ENCODE data around the gene WDR72.

Gene WDR72

DNA sequence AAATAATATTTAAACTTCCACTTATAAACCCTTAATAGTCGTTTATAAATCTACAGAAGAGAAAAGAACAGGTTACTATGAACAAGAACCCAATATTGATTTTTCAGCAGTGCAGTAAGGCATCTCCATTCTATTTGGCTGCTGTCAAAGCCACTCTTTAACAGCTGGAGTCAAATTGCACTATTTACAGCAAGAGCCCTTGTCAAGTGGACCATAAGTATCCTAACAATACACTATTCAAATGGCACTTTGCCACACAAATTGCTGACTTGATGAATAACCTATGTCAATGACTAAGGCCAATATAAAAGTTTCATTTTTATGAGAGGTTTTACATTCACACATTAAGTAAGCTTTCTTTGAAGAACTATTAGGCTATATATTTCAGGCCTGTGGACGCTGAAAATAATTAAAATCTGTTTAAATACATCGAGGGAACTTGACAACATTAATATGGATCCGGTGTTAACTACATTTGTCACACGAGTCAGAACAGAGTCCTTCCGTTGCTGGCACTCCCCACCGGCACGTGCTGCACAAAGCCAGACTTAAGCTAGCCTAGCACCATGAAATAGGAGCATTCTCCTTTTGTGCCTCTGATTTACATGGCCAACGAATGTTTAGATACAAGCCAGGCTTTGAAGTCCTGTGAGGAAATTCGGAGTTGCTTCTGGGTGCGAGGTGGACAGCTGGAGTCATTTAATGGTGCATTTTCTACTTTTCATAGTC is 100.5 kb downstream of the WDR72 start:
- Mint-ChIP-seq H3K27ac (no peak overlapping the region), H3K9me3 (no peaks in the 10 kb centered on the region), H3K4me1 (no peaks in the 10 kb centered on the region), H3K4me3 (no peak overlapping the region), H3K36me3 (no peaks in the 10 kb centered on the region)
- no peak for ATAC-seq
- no peak for DNase-seq (ENCODE audit: low spot score in 2 of 2)

DNA sequence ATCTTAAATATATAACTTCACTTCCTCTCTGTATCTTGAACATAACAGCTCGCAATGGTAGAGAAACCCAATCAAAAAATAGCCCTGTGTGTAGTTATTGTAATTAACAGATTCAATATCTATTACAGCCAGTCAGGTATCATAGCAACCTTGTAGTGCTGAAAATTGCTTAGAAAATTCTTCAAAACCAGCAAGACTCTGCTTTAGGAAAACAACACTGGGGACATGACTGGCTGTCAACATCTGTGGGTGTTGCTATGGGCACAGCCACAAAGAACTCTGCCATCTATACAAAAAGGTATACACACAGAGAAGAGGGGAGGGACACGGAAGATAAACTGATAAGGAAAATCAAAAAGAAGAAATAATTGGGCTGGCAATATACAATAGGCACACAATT is 101.2 kb downstream of the WDR72 start:
- Mint-ChIP-seq H3K4me3 (no peak overlapping the region), H3K9me3 (no peaks in the 10 kb centered on the region), H3K36me3 (no peaks in the 10 kb centered on the region), H3K4me1 (no peaks in the 10 kb centered on the region), H3K27ac (no peak overlapping the region)
- ATAC-seq (no peak), DNase-seq (ENCODE audit: low spot score in 2 of 2) (no peak)

DNA sequence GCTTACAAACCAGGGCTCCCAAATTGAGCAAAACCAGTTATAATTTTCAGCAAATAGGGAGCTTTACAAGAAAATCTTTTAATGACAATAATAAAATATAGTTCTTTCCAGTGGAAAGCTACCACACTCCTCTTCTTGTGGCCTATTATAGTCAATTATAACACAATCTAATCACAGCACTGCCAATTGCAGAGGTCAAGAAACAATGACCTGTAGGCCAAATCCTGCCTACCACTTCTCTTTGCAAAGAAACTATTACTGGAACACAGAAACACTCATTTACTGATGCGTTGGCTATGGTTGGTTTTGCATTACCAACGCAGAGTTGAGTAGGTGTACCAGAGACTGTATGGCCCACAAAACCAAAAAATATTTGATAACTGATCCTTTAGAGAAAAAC is 110.5 kb downstream of the WDR72 start:
- ATAC-seq (no peak), DNase-seq (ENCODE audit: low spot score in 2 of 2) (no peak)
- Mint-ChIP-seq H3K36me3 (no peaks in the 10 kb centered on the region), H3K4me3 (no peak overlapping the region), H3K9me3 (peaks cover 5% of the 10 kb centered on the region), H3K4me1 (no peaks in the 10 kb centered on the region), H3K27ac (no peak overlapping the region)

DNA sequence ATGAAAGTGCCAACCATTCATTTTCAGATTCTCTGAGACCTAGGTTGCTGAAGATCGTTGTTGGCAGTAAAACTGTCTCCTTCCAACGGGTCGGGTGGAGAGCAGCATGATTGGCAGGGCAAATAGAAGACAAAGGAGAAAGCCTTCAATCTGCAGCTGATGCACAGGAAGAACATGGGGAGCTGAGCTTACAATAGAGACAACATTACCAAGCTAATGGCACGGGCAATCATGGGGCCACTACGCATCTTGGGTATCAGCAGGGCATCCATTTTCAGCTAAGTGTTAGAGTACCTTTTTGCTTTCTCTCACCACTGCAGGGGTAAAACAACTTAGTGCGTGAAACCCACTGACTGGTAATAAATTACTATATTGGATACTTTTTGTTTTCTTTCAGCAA is 114.8 kb downstream of the WDR72 start:
- DNase-seq (ENCODE audit: low spot score in 2 of 2) (no peak), ATAC-seq (no peak)
- H3K36me3 Mint-ChIP-seq, result no peaks in the 10 kb centered on the region
- H3K27ac Mint-ChIP-seq, result no peak overlapping the region
- no peak overlapping the region for H3K4me3 Mint-ChIP-seq
- peaks cover 2% of the 10 kb centered on the region for H3K9me3 Mint-ChIP-seq
- no peaks in the 10 kb centered on the region for H3K4me1 Mint-ChIP-seq

DNA sequence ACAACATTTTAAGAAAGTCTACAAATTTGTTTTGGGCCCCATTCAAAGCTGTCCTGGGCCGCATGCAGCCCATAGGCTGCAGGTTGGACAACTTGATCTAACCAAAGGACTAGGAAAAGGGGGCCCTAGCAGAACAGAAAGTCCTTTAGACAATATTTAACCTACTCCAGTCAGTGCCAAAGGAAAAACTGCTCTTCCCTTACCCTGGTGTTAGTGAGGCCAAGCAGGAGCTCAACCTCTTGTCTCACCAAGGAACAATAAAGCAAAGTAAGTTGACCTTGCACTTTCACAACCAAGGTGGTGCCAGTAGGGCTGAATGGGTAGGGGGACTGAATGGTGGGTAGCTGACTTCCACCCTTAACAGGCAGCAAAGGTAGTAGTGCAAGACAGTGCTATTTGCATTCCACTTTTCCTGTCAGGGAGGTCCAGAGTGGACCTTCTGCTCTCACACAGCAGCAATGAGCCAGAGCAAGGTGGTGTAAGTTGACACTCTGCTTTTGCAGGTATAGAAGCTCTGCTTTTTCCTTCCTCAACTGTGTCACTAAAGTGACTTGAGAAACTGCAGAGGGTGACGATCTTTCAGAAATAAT is 124.9 kb downstream of the WDR72 start:
- no peak for DNase-seq (ENCODE audit: low spot score in 2 of 2)
- ATAC-seq, result no peak
- peaks cover 15% of the 10 kb centered on the region for H3K9me3 Mint-ChIP-seq

DNA sequence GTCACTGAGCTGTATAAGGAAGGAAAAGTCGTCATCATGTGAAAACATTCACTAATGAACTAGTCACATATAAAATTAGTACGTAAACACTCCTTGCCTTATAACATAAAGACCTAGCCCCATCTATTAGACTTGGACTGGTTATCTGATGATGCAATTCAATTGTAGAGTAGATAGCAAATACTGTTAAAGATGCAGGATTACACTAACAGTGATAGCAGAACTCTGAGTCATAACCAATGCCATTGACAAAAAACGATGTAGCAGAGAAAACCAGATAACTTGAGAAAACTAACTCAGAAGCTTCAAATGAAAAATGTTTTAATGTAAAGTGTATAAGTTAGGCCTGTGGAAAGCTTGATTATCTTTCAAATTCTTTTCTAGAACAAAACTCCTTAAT is 132.2 kb downstream of the WDR72 start:
- no peak overlapping the region for H3K4me3 Mint-ChIP-seq
- no peak overlapping the region for H3K27ac Mint-ChIP-seq
- H3K4me1 Mint-ChIP-seq, result no peaks in the 10 kb centered on the region
- H3K9me3 Mint-ChIP-seq, result peaks cover 14% of the 10 kb centered on the region
- DNase-seq (ENCODE audit: low spot score in 2 of 2) (no peak), ATAC-seq (no peak)
- H3K36me3 Mint-ChIP-seq, result no peaks in the 10 kb centered on the region

More for the DNA sequence above, 124.9 kb downstream of the WDR72 start:
- no peaks in the 10 kb centered on the region for H3K36me3 Mint-ChIP-seq
- no peaks in the 10 kb centered on the region for H3K4me1 Mint-ChIP-seq
- H3K4me3 Mint-ChIP-seq, result no peak overlapping the region
- no peak overlapping the region for H3K27ac Mint-ChIP-seq

DNA sequence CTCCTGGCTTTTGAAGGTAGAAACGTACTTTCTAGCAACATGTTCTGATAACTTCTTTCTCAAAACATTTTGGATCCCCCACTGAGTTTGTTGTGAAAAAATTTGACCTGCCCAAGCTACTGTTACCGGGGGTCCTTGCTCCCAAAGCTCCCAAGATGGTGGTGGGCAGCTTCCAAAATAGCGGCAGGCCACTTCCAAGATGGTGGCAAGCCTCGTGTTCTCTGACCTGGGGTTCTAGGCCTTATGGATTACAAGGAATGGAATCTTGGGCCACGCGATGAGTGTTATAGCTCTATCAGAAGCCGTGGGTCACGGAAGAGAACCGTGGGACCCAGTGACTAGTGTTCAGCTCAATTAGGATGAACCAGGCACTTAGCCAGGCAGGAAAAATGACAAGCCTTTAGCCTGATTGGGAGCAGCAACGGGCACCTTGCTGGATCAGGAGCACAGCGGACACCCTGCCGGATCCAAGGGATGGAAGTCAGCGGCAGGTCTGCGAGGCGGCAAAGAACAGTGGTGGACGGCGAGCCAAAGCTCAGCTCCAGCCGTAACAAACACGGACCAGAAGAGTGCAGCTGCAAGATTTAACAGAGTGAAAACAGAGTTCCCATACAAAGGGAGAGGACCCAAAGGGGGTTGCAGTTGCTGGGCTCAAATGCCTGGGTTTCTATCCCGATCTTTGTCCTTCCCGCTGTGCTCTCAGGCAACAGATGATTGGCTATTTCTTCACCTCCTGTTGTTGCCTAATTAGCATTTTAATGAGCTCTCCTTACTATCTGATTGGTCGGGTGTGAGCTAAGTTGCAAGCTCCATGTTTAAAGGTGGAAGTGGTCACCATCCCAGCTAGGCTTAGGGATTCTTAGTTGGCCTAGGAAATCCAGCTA is 133.3 kb downstream of the WDR72 start:
- Mint-ChIP-seq H3K27ac (no peak overlapping the region), H3K9me3 (peaks cover 8% of the 10 kb centered on the region), H3K4me3 (no peak overlapping the region), H3K4me1 (no peaks in the 10 kb centered on the region), H3K36me3 (no peaks in the 10 kb centered on the region)
- DNase-seq (ENCODE audit: low spot score in 2 of 2) (no peak), ATAC-seq (no peak)

DNA sequence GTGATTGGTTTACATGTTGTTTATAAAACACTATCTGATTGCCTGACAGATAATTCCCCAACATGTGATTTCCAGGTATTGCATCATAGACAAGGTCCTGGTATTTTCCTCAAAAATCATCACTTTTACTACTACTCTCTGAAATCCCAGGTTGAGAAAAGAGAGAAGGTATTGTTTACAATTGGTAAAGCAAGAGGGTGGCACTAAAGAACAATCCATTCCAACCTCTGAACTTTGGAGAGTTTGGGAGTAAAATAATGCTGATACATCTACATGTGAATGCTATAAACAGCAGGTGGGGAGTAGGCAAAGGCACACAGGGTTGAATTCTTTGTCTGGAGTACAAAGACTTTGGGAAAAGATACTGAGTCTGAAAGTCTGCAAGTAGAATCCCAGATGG is 134.2 kb downstream of the WDR72 start:
- Mint-ChIP-seq H3K9me3 (peaks cover 8% of the 10 kb centered on the region), H3K4me1 (no peaks in the 10 kb centered on the region), H3K27ac (no peak overlapping the region), H3K36me3 (no peaks in the 10 kb centered on the region), H3K4me3 (no peak overlapping the region)
- DNase-seq (ENCODE audit: low spot score in 2 of 2) (no peak), ATAC-seq (no peak)

DNA sequence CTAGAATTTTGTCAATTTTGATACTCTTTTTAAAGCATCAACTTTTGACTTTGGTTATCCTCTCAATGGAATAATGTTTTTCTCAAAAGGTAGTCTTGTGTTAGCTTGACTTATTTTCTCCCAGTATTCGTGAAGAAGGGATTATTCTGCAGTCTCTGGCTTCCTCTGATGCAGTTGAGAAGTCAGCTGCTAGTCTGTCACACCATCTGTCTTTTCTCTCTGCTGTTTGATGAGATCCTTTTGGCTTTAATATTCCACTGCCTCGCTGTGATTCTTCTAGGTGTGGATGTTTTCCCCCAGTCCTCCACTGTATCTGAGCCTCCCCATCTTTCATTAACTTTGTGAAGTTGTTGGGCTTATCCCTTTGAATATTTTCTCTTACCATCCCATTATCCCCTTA is 141.0 kb downstream of the WDR72 start:
- DNase-seq (ENCODE audit: low spot score in 2 of 2), result no peak
- no peak overlapping the region for H3K27ac Mint-ChIP-seq
- peaks cover 6% of the 10 kb centered on the region for H3K9me3 Mint-ChIP-seq
- H3K36me3 Mint-ChIP-seq, result no peaks in the 10 kb centered on the region
- ATAC-seq, result no peak
- H3K4me3 Mint-ChIP-seq, result no peak overlapping the region
- no peaks in the 10 kb centered on the region for H3K4me1 Mint-ChIP-seq

DNA sequence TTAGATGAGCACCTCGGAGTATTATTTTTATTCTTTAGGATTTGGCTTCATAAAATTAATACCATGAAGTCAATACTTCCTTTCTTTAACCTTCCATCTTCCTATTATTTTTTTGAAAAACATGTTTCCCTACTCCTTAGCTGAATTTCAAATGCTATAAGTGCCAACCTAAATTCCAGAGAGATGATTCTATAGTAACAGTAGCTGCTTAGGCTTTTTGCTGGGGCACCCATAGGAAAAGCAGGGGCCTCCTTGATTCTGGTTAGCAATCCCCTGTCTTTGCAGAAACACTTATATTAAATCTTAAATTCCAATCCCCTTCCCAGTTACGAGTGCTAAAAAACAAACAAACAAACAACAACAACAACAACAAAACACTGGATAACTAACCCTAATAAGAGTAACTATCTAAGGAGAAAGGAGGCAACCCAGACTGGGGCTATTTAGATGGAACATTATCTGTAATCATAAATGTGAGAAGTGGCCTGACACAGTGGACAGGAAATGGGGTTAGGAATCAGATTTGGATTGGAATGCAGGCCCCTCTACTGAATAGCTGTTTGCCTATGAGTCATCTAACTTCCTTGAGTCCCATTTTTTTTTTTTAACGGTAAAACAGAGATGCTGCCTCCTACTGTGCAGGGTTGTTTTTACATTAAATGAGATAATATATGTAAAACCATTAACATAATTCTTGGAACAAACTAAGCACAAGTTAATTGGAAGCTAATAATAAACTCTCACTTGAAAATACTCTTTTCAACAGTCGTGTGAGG is 148.1 kb downstream of the WDR72 start:
- DNase-seq (ENCODE audit: low spot score in 2 of 2), result no peak
- Mint-ChIP-seq H3K4me1 (no peaks in the 10 kb centered on the region), H3K36me3 (no peaks in the 10 kb centered on the region), H3K27ac (no peak overlapping the region), H3K4me3 (no peak overlapping the region), H3K9me3 (no peaks in the 10 kb centered on the region)
- ATAC-seq, result no peak

DNA sequence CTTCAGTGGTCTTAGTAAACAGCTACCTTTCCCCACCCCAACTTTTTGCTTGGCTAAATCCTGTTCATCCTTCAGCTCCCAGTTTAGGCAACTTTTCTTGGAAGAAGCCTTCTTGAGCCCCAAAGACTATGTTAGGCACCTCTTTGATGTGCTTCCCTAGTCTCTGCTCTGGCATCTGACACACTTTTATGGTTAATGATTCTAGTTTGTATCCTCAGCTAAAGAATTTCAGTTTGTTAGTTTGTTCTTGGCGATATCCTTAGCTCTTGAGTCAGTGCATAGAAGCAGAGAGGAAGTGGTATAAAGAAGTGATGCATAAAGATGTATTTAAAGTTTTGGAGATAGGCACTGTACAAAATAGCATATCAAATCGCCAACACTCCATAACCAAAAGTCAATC is 168.4 kb downstream of the WDR72 start:
- ATAC-seq (no peak), DNase-seq (ENCODE audit: low spot score in 2 of 2) (no peak)
- no peak overlapping the region for H3K27ac Mint-ChIP-seq
- H3K4me3 Mint-ChIP-seq, result no peak overlapping the region
- no peaks in the 10 kb centered on the region for H3K9me3 Mint-ChIP-seq
- H3K4me1 Mint-ChIP-seq, result no peaks in the 10 kb centered on the region
- no peaks in the 10 kb centered on the region for H3K36me3 Mint-ChIP-seq

DNA sequence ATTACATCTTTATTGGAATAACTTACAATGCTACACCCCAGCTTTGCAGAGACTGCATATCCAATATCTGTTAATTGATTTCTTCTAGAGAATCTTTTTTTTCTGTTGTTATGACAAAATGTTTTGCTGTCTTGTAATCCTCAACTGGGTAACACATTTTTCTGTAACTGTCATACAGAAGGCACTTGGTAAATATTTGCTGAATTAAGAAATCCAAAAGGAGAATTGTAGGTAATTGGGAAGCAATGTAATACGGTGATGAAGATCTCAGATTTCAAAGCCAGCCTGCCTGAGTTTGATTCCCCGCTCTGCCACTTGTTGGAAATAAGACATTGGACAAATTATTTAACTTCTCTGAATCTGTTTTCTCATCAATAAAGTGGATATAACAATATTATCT is 169.1 kb downstream of the WDR72 start:
- Mint-ChIP-seq H3K36me3 (no peaks in the 10 kb centered on the region), H3K4me3 (no peak overlapping the region), H3K27ac (no peak overlapping the region), H3K4me1 (no peaks in the 10 kb centered on the region), H3K9me3 (no peaks in the 10 kb centered on the region)
- ATAC-seq, result no peak
- no peak for DNase-seq (ENCODE audit: low spot score in 2 of 2)

DNA sequence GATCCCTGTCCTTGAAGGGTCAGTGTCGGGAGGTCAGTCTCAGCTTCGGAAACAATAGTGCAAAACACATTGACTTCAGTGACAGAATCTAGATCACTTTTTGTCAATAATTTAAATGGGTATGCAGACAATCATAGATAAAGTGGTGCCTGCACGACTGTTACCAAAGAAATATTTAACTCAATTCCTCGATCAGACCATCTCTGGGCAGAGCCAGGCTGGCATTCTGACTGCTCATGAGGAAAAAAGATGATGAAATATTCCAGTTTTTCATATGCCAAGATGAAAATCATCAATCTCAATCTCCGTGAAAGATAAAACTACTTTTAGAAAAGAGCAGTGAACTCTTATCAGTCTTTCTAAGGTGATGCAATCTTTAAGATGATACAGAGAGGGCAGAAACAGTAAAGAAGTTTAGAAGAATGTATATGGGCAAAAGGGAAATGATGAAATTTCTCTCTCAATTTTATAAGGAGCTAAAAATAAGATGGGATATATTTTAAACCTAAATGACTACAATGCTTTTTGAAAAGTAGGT is 169.9 kb downstream of the WDR72 start:
- no peak overlapping the region for H3K27ac Mint-ChIP-seq
- H3K4me1 Mint-ChIP-seq, result no peaks in the 10 kb centered on the region
- no peak overlapping the region for H3K4me3 Mint-ChIP-seq
- H3K9me3 Mint-ChIP-seq, result no peaks in the 10 kb centered on the region
- H3K36me3 Mint-ChIP-seq, result no peaks in the 10 kb centered on the region
- ATAC-seq, result no peak
- DNase-seq (ENCODE audit: low spot score in 2 of 2), result no peak

DNA sequence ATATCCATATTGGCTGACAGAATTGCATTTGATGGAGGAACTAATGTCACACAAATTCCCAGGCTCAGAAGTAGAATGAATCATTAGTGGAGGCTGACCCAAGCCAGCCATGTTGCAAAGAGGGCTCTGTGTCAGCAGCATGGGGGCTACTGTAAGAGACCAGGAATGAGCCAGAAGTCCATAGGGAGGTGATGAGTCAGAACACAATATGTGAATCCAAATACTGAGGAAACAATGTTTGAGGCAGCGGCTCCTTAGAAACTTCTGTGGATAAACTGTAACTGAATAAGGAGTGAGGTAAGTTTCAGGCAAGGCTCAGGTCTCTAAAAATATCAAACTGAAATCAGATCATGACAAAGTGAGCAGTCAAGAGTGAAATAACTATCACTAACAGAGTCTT is 170.7 kb downstream of the WDR72 start:
- H3K36me3 Mint-ChIP-seq, result no peaks in the 10 kb centered on the region
- H3K27ac Mint-ChIP-seq, result no peak overlapping the region
- H3K9me3 Mint-ChIP-seq, result no peaks in the 10 kb centered on the region
- DNase-seq (ENCODE audit: low spot score in 2 of 2) (no peak), ATAC-seq (no peak)
- H3K4me3 Mint-ChIP-seq, result no peak overlapping the region
- no peaks in the 10 kb centered on the region for H3K4me1 Mint-ChIP-seq

DNA sequence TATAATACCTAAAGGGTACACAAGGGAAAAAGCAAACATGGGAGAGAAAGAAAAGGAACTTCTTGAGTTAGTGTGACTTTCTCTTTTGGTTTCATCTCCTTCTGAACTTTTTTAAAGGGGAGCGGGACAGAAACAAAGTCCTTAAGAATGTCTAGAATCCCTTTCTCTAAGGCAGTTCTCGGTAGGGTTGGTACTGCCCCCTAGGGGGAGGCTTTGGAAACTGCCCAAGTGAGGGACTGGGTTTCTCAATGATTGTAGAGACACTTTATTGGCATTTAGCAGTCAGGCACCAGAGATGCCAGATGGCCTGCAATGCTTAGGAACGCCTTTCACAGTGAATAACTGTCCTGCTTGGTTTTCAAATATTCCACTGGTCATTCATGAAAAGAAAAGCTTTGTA is 172.7 kb downstream of the WDR72 start:
- H3K4me3 Mint-ChIP-seq, result no peak overlapping the region
- H3K4me1 Mint-ChIP-seq, result no peaks in the 10 kb centered on the region
- H3K36me3 Mint-ChIP-seq, result no peaks in the 10 kb centered on the region
- ATAC-seq, result no peak
- no peaks in the 10 kb centered on the region for H3K9me3 Mint-ChIP-seq
- no peak overlapping the region for H3K27ac Mint-ChIP-seq
- DNase-seq (ENCODE audit: low spot score in 2 of 2), result peak in 1 of 2 donors; percentile 48

All from stimulated activated effector memory CD8-positive, alpha-beta T cell treated with anti-CD3 and anti-CD28 coated beads, Interleukin-12 subunit alpha, Interleukin-12 subunit beta, amount 100 ng/mL, for 72 hours (primary cell).